ENCODE results near the gene TMPRSS13. TPM values are rescaled to one million over a fixed set of nuclear protein-coding genes. Genes with fewer than 3 reads are reported as not detected.

TMPRSS13 gene
- total and polyA plus RNA-seq, 2 of the 13 experiments (the other 11 are each of a cell fraction or from before 2014, with no cell fraction given), result not detected

DNA sequence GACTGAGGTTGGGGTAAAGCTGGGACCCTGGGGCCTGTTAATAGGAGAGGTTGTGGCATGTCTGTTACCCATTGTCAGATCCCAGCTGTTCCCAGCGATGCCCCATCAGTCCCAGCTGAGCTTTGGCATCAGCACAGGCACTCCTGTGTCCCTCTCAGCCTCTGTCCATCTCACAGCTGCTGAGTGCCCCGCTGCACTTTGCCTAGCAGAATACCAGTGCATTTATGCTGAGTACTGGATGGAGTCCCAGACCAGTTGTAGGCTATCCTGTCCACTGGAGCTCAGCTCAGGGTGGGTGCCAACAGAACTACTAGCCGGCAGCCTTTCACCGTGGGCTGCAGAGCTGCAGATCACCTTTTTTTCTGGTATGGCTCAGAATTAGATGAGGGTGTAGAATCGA, 62.7 kb downstream of the TMPRSS13 start:
- no peak overlapping the region for H2AFZ ChIP-seq (ENCODE audit: low read length)
- ATAC-seq (no peak; the same call in 2 of the 3 replicates), DNase-seq (ENCODE audit: low spot score) (no peak), FAIRE-seq (no peak)
- no peaks in the 10 kb centered on the region for H3K9me3 ChIP-seq (ENCODE audit: low read length)
- 5% methylated on average over 4 of the region's 5 CpGs for whole genome bisulfite sequencing (ENCODE audit: low lambda C conversion rate)
- no peak overlapping the region for H3K4me2 ChIP-seq (ENCODE audit: low read depth, low read length)
- no TSS peak for BruUV-seq (replicated peaks)
- intact Hi-C loops (cut with micrococcal nuclease; ENCODE audit: unreplicated experiment), result no loop called here
- CTCF ChIA-PET (ENCODE audit: low intra/inter-chr PET ratio, low total read pairs), result no interaction called here
- peaks cover 3 to 62% of the 10 kb centered on the region in 2 experiments; a peak in 4 of 5 replicates for H3K27me3 ChIP-seq (ENCODE audit: control insufficient read depth in 1 of 2, insufficient read depth in 2 of 2, low read length in 2 of 2)
- no peak overlapping the region for H3K9ac ChIP-seq (ENCODE audit: insufficient read depth, low read depth, low read length)
- in situ Hi-C loops (cut with HindIII; ENCODE audit: extremely low pct_ligation_motif_present, low pct_unique_long_range_greater_than_20kb), result no loop called here
- TF ChIP-seq ZSCAN25 (CRISPR knock-in tag; IDR thresholded peaks at IDR 0.05) (no peak), XBP1 (CRISPR knock-in tag; IDR thresholded peaks at IDR 0.05) (no peak), KAT2B (IDR thresholded peaks at IDR 0.05; ENCODE audit: borderline replicate concordance, low read depth, low read length) (no peak), RXRB (CRISPR knock-in tag; IDR thresholded peaks at IDR 0.05; ENCODE audit: borderline replicate concordance) (no peak), ZNF891 (CRISPR knock-in tag; IDR thresholded peaks at IDR 0.05) (no peak), STAT5B (CRISPR knock-in tag; IDR thresholded peaks at IDR 0.05) (no peak), ZNF235 (CRISPR knock-in tag; IDR thresholded peaks at IDR 0.05; ENCODE audit: borderline replicate concordance) (no peak), ATM (IDR thresholded peaks at IDR 0.05; ENCODE audit: borderline replicate concordance) (no peak), SYNCRIP (IDR thresholded peaks at IDR 0.05; ENCODE audit: insufficient read depth, low read depth, low read length) (no peak), ZNF12 (CRISPR knock-in tag; IDR thresholded peaks at IDR 0.05) (no peak), ZNF850 (CRISPR knock-in tag; conservative IDR thresholded peaks at IDR 0.05) (no peak), ZNF264 (CRISPR knock-in tag; IDR thresholded peaks at IDR 0.05) (no peak), ZFP62 (CRISPR knock-in tag; IDR thresholded peaks at IDR 0.05) (no peak), FOXA1 (IDR thresholded peaks at IDR 0.05) (no peak), FOXA1 (CRISPR knock-in tag; IDR thresholded peaks at IDR 0.05) (no peak), DNMT3B (CRISPR knock-in tag; conservative IDR thresholded peaks at IDR 0.05) (no peak)
- TF ChIP-seq, protein P1, sequence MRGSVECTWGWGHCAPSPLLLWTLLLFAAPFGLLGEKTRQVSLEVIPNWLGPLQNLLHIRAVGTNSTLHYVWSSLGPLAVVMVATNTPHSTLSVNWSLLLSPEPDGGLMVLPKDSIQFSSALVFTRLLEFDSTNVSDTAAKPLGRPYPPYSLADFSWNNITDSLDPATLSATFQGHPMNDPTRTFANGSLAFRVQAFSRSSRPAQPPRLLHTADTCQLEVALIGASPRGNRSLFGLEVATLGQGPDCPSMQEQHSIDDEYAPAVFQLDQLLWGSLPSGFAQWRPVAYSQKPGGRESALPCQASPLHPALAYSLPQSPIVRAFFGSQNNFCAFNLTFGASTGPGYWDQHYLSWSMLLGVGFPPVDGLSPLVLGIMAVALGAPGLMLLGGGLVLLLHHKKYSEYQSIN (CRISPR knock-in tag; IDR thresholded peaks at IDR 0.05; ENCODE audit: borderline replicate concordance), result no peak
- TF ChIP-seq, protein P2, sequence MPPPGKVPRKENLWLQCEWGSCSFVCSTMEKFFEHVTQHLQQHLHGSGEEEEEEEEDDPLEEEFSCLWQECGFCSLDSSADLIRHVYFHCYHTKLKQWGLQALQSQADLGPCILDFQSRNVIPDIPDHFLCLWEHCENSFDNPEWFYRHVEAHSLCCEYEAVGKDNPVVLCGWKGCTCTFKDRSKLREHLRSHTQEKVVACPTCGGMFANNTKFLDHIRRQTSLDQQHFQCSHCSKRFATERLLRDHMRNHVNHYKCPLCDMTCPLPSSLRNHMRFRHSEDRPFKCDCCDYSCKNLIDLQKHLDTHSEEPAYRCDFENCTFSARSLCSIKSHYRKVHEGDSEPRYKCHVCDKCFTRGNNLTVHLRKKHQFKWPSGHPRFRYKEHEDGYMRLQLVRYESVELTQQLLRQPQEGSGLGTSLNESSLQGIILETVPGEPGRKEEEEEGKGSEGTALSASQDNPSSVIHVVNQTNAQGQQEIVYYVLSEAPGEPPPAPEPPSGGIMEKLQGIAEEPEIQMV (CRISPR knock-in tag; IDR thresholded peaks at IDR 0.05; ENCODE audit: low read depth), result no peak
- TF ChIP-seq, protein P3, sequence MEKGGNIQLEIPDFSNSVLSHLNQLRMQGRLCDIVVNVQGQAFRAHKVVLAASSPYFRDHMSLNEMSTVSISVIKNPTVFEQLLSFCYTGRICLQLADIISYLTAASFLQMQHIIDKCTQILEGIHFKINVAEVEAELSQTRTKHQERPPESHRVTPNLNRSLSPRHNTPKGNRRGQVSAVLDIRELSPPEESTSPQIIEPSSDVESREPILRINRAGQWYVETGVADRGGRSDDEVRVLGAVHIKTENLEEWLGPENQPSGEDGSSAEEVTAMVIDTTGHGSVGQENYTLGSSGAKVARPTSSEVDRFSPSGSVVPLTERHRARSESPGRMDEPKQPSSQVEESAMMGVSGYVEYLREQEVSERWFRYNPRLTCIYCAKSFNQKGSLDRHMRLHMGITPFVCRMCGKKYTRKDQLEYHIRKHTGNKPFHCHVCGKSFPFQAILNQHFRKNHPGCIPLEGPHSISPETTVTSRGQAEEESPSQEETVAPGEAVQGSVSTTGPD (CRISPR knock-in tag; IDR thresholded peaks at IDR 0.05), result no peak
- TF ChIP-seq, protein P4, sequence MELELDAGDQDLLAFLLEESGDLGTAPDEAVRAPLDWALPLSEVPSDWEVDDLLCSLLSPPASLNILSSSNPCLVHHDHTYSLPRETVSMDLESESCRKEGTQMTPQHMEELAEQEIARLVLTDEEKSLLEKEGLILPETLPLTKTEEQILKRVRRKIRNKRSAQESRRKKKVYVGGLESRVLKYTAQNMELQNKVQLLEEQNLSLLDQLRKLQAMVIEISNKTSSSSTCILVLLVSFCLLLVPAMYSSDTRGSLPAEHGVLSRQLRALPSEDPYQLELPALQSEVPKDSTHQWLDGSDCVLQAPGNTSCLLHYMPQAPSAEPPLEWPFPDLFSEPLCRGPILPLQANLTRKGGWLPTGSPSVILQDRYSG (CRISPR knock-in tag; IDR thresholded peaks at IDR 0.05), result no peak
- no peaks in the 10 kb centered on the region for H3K36me3 ChIP-seq (replicated peaks in 1 of 2; ENCODE audit: control insufficient read depth in 1 of 2, insufficient read depth in 2 of 2, low read length in 2 of 2)
- H3K4me1 ChIP-seq (ENCODE audit: insufficient read depth, low read length), result no peaks in the 10 kb centered on the region
- no peaks in the 10 kb centered on the region for H4K20me1 ChIP-seq (ENCODE audit: insufficient read depth, low read length)
- no peak overlapping the region for H3K27ac ChIP-seq (ENCODE audit: extremely low read length, insufficient read depth, low read length)
- no peaks in the 10 kb centered on the region for H3K79me2 ChIP-seq (ENCODE audit: insufficient read depth, low read length)
- no peak overlapping the region for H3K4me3 ChIP-seq (replicated peaks in 1 of 3; ENCODE audit: insufficient read depth in 1 of 3, low read depth in 2 of 3, low read length in 3 of 3)
- POLR2A ChIA-PET, result no interaction called here

Measured in HepG2 (cell line).